IMR-90 (cell line): ENCODE measurements around the gene RNASE7. TPM values are rescaled to one million over a fixed set of nuclear protein-coding genes. Genes with fewer than 3 reads are reported as not detected.

Source experiments
- ATAC-seq: fragments of 200-7000 bp; cut with Tn5 transposase; 2 replicates; pipeline ENCODE4 v1.9.1; 2020; ENCODE audit warnings: low read depth, mild to moderate bottlenecking, moderate library complexity
- BruUV-seq: library from RNA; stranded (reverse); fragments of 400-500 nt; replicated peaks from 2 replicates; lab custom pipeline; 2021; lab: Mats Ljungman, UMichigan
- CTCF ChIA-PET: fragments of 300-600 bp; formaldehyde crosslinking; extraction: SDS; loops from one replicate; lab custom pipeline; 2021; ENCODE audit warnings: antibody characterized with exemption; lab: Yijun Ruan, JAX
- POLR2A ChIA-PET: fragments of 300-600 bp; sonication (Branson Sonifier 250); formaldehyde crosslinking; loops from one replicate; lab custom pipeline; 2022; ENCODE audit warnings: antibody characterized with exemption; ENCODE audit not compliant: unreplicated experiment; lab: Charles Lee
- DNase-seq: peaks from one replicate; pipeline ENCODE4 v3.0.0; 2013
- H2AFZ ChIP-seq: replicated peaks from 2 replicates; pipeline ENCODE3; 2013; ENCODE audit warnings: low read length, mild to moderate bottlenecking; ENCODE audit not compliant: poor library complexity
- H2AK5ac ChIP-seq: 2 replicates; pipeline ENCODE4 v1.6.1; 2013; ENCODE audit warnings: low read depth, low read length, inconsistent platforms
- H2AK9ac ChIP-seq: replicated peaks from 2 replicates; pipeline ENCODE3; 2013; ENCODE audit warnings: mild to moderate bottlenecking, low read depth, low read length, moderate library complexity; ENCODE audit not compliant: poor library complexity
- H2BK120ac ChIP-seq: 2 replicates; pipeline ENCODE4 v1.6.1; 2013; ENCODE audit warnings: low read depth, low read length, inconsistent platforms
- H2BK15ac ChIP-seq: 3 replicates; pipeline ENCODE4 v1.6.1; 2013; ENCODE audit warnings: low read depth, low read length, inconsistent platforms
- H2BK20ac ChIP-seq: 2 replicates; pipeline ENCODE4 v1.6.1; 2013; ENCODE audit warnings: low read depth, mild to moderate bottlenecking, inconsistent platforms, low read length, moderate library complexity
- H2BK5ac ChIP-seq: 2 replicates; pipeline ENCODE4 v1.6.1; 2013; ENCODE audit warnings: mild to moderate bottlenecking, low read depth, low read length, inconsistent platforms; ENCODE audit not compliant: poor library complexity, severe bottlenecking
- H3K14ac ChIP-seq: replicated peaks from 2 replicates; pipeline ENCODE4 v1.6.1; 2013; ENCODE audit warnings: low read depth, low read length, inconsistent platforms
- H3K18ac ChIP-seq: 2 replicates; pipeline ENCODE4 v1.6.1; 2013; ENCODE audit warnings: low read depth, low read length, control low read depth
- H3K23ac ChIP-seq: 2 replicates; pipeline ENCODE4 v1.6.1; 2013; ENCODE audit warnings: low read depth, low read length, inconsistent platforms
- H3K27ac ChIP-seq: 2 replicates; pipeline ENCODE4 v1.5.1; 2013; ENCODE audit warnings: mild to moderate bottlenecking, control low read depth, low read length; ENCODE audit not compliant: insufficient read depth
- H3K27me3 ChIP-seq: 2 replicates; pipeline ENCODE4 v1.6.1; 2013; ENCODE audit warnings: low read length; ENCODE audit not compliant: control insufficient read depth, insufficient read depth
- H3K36me3 ChIP-seq: 2 replicates; pipeline ENCODE4 v1.6.1; 2013; ENCODE audit warnings: low read length, mixed read lengths; ENCODE audit not compliant: control insufficient read depth, insufficient read depth
- H3K4ac ChIP-seq: 2 replicates; pipeline ENCODE4 v1.6.1; 2013; ENCODE audit warnings: low read depth, low read length, inconsistent platforms
- H3K4me1 ChIP-seq: 2 replicates; pipeline ENCODE4 v1.6.1; 2013; ENCODE audit warnings: low read length, mixed read lengths; ENCODE audit not compliant: control insufficient read depth, insufficient read depth
- H3K4me2 ChIP-seq: 2 replicates; pipeline ENCODE4 v1.6.1; 2013; ENCODE audit warnings: low read depth, mild to moderate bottlenecking, control low read depth, low read length, moderate library complexity
- H3K4me3 ChIP-seq: 2 replicates; pipeline ENCODE4 v1.5.1; 2013; ENCODE audit warnings: low read depth, mild to moderate bottlenecking, control low read depth, low read length, moderate library complexity; ENCODE audit not compliant: insufficient read depth
- H3K56ac ChIP-seq: 2 replicates; pipeline ENCODE4 v1.6.1; 2013; ENCODE audit warnings: low read length, inconsistent platforms; ENCODE audit not compliant: insufficient read depth; ENCODE audit errors: extremely low read depth
- H3K79me1 ChIP-seq, 2 experiments: 2 replicates each; pipeline ENCODE4 v1.6.1; 2013; ENCODE audit warnings: low read length in 2 of 2, inconsistent platforms in 1 of 2, low read depth in 1 of 2
- H3K9ac ChIP-seq: 2 replicates; pipeline ENCODE4 v1.6.1; 2013; ENCODE audit warnings: low read depth, low read length, control low read depth
- H3K9me1 ChIP-seq: 2 replicates; pipeline ENCODE4 v1.6.1; 2013; ENCODE audit warnings: low read length, inconsistent platforms; ENCODE audit not compliant: insufficient read depth
- H3K9me3 ChIP-seq: 2 replicates; pipeline ENCODE4 v1.6.1; 2013; ENCODE audit warnings: low read length; ENCODE audit not compliant: control insufficient read depth, insufficient read depth
- H4K20me1 ChIP-seq: 2 replicates; pipeline ENCODE4 v1.6.1; 2013; ENCODE audit warnings: low read length, inconsistent platforms; ENCODE audit not compliant: insufficient read depth
- H4K5ac ChIP-seq: 2 replicates; pipeline ENCODE4 v1.6.1; 2013; ENCODE audit warnings: mild to moderate bottlenecking, low read depth, low read length, control low read depth
- H4K8ac ChIP-seq, 2 experiments: 2 replicates each; pipeline ENCODE4 v1.6.1; 2013; ENCODE audit warnings: low read depth in 2 of 2, low read length in 2 of 2, control low read depth in 1 of 2, inconsistent platforms in 1 of 2
- H4K91ac ChIP-seq: 2 replicates; pipeline ENCODE4 v1.6.1; 2013; ENCODE audit warnings: low read depth, low read length, inconsistent platforms; ENCODE audit not compliant: insufficient read depth
- CEBPB ChIP-seq: IDR thresholded peaks from 2 replicates; pipeline ENCODE4 v1.6.1; 2012; ENCODE audit warnings: low read depth, low read length, improper control_type of control experiment
- FOS ChIP-seq: fragments of 150-350 bp; IDR thresholded peaks from 2 replicates; pipeline ENCODE4 v1.6.1; 2016; ENCODE audit warnings: low read depth, low read length
- MAZ ChIP-seq: IDR thresholded peaks from 2 replicates; pipeline ENCODE4 v1.6.1; 2012; ENCODE audit warnings: low read depth, mild to moderate bottlenecking, low read length, improper control_type of control experiment, moderate library complexity, borderline replicate concordance
- MXI1 ChIP-seq: IDR thresholded peaks from 2 replicates; pipeline ENCODE4 v1.6.1; 2012; ENCODE audit warnings: low read depth, mild to moderate bottlenecking, low read length, moderate library complexity, borderline replicate concordance
- POLR2A ChIP-seq: IDR thresholded peaks from 2 replicates; pipeline ENCODE4 v1.6.1; 2012; ENCODE audit warnings: mild to moderate bottlenecking, low read depth, low read length
- RCOR1 ChIP-seq: IDR thresholded peaks from 2 replicates; pipeline ENCODE4 v1.6.1; 2012; ENCODE audit warnings: mild to moderate bottlenecking, low read length, improper control_type of control experiment; ENCODE audit not compliant: insufficient replicate concordance
- RFX5 ChIP-seq: IDR thresholded peaks from 2 replicates; pipeline ENCODE4 v1.8.0; 2012; ENCODE audit warnings: low read depth, mild to moderate bottlenecking, low read length, moderate library complexity
- SMC3 ChIP-seq: fragments of 150-350 bp; IDR thresholded peaks from 2 replicates; pipeline ENCODE4 v1.6.1; 2016; ENCODE audit warnings: low read depth, mild to moderate bottlenecking, antibody characterized with exemption, low read length, moderate library complexity
- WGBS, 2 experiments: methylation state at CpG; one replicate each; pipeline versions ENCODE4 v1.1.5 to v1.1.7; 2013; ENCODE audit warnings: missing lambda C conversion rate in 2 of 2; ENCODE audit not compliant: insufficient read length in 1 of 2; ENCODE audit errors: extremely low coverage in 2 of 2; 5-methylcytosine and 5-hydroxymethylcytosine counted together
- dilution Hi-C: fragments of 300-500 bp; cut with HindIII; formaldehyde crosslinking; loops from one replicate; pipeline ENCODE4 v1.14.3; 2018; ENCODE audit warnings: low sequenced_read_pairs; ENCODE audit not compliant: unreplicated experiment
- in situ Hi-C: fragments of 300-500 bp; cut with MboI; formaldehyde crosslinking; loops from 3 replicates; pipeline ENCODE4 v1.14.3; 2019; ENCODE audit warnings: low sequenced_read_pairs, inconsistent platforms, mixed read lengths
- intact Hi-C: fragments of 100-400 bp; cut with micrococcal nuclease; formaldehyde crosslinking; loops from 2 replicates; pipeline ENCODE4 v1.10.0; 2022
- polyA plus RNA-seq, 3 experiments: library from polyadenylated mRNA; depleted of rRNA; stranded (reverse); fragments of >200 nt; gene quantifications; 2 replicates each; pipeline ENCODE4 v1.2.3, GENCODE V29; 2012; ENCODE audit warnings: low replicate concordance in 1 of 3
- total RNA-seq: library from RNA; depleted of rRNA; stranded (reverse); fragments of >200 nt; gene quantifications from 2 replicates; pipeline ENCODE4 v1.2.3, GENCODE V29; 2012
- TF ChIP-seq, protein P1 (sequence below): fragments of 150-350 bp; IDR thresholded peaks from 2 replicates; pipeline ENCODE4 v1.6.1; 2017; ENCODE audit warnings: mild to moderate bottlenecking, antibody characterized with exemption, low read length, low read depth
- TF ChIP-seq, protein P2 (sequence below): fragments of 150-350 bp; IDR thresholded peaks from 2 replicates; pipeline ENCODE4 v1.6.1; 2016; ENCODE audit warnings: low read depth, mild to moderate bottlenecking, low read length, moderate library complexity, borderline replicate concordance
- TF ChIP-seq, protein P3 (sequence below): conservative IDR thresholded peaks from 2 replicates; pipeline ENCODE4 v1.5.1; 2012; ENCODE audit warnings: mild to moderate bottlenecking, low read depth, low read length, improper control_type of control experiment

RNASE7 gene
- total and polyA plus RNA-seq, 2 of the 4 experiments (the other 2 are of a cell fraction), result not detected

DNA sequence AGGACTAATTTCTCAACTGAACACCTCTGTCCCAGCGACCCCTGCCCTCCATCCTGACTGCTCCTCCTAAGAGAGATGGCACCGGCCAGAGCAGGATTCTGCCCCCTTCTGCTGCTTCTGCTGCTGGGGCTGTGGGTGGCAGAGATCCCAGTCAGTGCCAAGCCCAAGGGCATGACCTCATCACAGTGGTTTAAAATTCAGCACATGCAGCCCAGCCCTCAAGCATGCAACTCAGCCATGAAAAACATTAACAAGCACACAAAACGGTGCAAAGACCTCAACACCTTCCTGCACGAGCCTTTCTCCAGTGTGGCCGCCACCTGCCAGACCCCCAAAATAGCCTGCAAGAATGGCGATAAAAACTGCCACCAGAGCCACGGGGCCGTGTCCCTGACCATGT, 756 bp downstream of the RNASE7 start:
- Histone ChIP-seq H2AK5ac (no peak overlapping the region), H3K4me2 (no peak overlapping the region), H3K79me1 (no peaks in the 10 kb centered on the region), H2BK15ac (no peak overlapping the region), H3K9me3 (no peaks in the 10 kb centered on the region), H3K4me1 (peaks cover 2% of the 10 kb centered on the region; the same call in 1 of the 2 replicates), H2BK5ac (no peak overlapping the region), H3K4ac (no peak overlapping the region), H3K4me3 (no peak overlapping the region), H2BK20ac (no peak overlapping the region), H4K20me1 (no peaks in the 10 kb centered on the region), H4K8ac (no peak overlapping the region), H3K9ac (no peak overlapping the region), H4K91ac (no peak overlapping the region), H3K27me3 (peaks cover 25% of the 10 kb centered on the region), H2AK9ac (no peak overlapping the region), H2BK120ac (no peak overlapping the region), H3K36me3 (no peaks in the 10 kb centered on the region), H2AFZ (no peak overlapping the region), H3K14ac (no peak overlapping the region), H3K56ac (no peak overlapping the region), H3K9me1 (no peaks in the 10 kb centered on the region), H3K23ac (no peak overlapping the region), H4K5ac (no peak overlapping the region), H3K27ac (no peak overlapping the region), H3K18ac (no peak overlapping the region)
- DNase-seq (no peak), ATAC-seq (no peak)
- ChIA-PET CTCF (no interaction called here), POLR2A (no interaction called here)
- intact Hi-C loops, result no loop called here
- no TSS peak for BruUV-seq
- in situ Hi-C loops, result no loop called here
- dilution Hi-C loops, result no loop called here
- 79% methylated on average over 5 of the region's 8 CpGs; no CpG with 5 or more reads in 1 of the 2 experiments for WGBS, 2 experiments
- TF ChIP-seq, protein P1, sequence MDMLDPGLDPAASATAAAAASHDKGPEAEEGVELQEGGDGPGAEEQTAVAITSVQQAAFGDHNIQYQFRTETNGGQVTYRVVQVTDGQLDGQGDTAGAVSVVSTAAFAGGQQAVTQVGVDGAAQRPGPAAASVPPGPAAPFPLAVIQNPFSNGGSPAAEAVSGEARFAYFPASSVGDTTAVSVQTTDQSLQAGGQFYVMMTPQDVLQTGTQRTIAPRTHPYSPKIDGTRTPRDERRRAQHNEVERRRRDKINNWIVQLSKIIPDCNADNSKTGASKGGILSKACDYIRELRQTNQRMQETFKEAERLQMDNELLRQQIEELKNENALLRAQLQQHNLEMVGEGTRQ, result no peak
- TF ChIP-seq RFX5 (no peak), MXI1 (no peak), SMC3 (no peak), RCOR1 (no peak), POLR2A (no peak), MAZ (no peak), FOS (no peak), CEBPB (no peak)
- TF ChIP-seq, protein P2, sequence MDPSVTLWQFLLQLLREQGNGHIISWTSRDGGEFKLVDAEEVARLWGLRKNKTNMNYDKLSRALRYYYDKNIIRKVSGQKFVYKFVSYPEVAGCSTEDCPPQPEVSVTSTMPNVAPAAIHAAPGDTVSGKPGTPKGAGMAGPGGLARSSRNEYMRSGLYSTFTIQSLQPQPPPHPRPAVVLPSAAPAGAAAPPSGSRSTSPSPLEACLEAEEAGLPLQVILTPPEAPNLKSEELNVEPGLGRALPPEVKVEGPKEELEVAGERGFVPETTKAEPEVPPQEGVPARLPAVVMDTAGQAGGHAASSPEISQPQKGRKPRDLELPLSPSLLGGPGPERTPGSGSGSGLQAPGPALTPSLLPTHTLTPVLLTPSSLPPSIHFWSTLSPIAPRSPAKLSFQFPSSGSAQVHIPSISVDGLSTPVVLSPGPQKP, result no peak
- TF ChIP-seq, protein P3, sequence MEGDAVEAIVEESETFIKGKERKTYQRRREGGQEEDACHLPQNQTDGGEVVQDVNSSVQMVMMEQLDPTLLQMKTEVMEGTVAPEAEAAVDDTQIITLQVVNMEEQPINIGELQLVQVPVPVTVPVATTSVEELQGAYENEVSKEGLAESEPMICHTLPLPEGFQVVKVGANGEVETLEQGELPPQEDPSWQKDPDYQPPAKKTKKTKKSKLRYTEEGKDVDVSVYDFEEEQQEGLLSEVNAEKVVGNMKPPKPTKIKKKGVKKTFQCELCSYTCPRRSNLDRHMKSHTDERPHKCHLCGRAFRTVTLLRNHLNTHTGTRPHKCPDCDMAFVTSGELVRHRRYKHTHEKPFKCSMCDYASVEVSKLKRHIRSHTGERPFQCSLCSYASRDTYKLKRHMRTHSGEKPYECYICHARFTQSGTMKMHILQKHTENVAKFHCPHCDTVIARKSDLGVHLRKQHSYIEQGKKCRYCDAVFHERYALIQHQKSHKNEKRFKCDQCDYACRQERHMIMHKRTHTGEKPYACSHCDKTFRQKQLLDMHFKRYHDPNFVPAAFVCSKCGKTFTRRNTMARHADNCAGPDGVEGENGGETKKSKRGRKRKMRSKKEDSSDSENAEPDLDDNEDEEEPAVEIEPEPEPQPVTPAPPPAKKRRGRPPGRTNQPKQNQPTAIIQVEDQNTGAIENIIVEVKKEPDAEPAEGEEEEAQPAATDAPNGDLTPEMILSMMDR, result no peak
